ENCODE results near the gene KMT2B.

DNA sequence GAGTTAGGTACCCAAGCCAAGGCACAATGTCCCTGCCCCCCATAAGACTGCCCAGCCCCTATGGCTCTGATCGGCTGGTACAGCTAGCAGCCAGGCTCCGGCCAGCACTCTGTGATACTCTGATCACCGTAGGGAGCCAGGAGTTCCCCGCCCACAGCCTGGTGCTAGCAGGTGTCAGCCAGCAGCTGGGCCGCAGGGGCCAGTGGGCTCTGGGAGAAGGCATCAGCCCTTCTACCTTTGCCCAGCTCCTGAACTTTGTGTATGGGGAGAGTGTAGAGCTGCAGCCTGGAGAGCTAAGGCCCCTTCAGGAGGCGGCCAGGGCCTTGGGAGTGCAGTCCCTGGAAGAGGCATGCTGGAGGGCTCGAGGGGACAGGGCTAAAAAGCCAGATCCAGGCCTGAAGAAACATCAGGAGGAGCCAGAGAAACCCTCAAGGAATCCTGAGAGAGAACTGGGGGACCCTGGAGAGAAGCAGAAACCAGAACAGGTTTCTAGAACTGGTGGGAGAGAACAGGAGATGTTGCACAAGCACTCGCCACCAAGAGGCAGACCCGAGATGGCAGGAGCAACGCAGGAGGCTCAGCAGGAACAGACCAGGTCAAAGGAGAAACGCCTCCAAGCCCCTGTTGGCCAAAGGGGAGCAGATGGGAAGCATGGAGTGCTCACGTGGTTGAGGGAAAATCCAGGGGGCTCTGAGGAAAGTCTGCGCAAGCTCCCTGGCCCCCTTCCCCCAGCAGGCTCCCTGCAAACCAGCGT lies 3.0 kb upstream of the KMT2B start:
- TF ChIP-seq POLR2AphosphoS5 (IDR thresholded peaks at IDR 0.05; ENCODE audit: low read depth, low read length), result peak; percentile 12; the same call in 1 of the 2 replicates
- no peak for TF ChIP-seq TAF1 (IDR thresholded peaks at IDR 0.05; ENCODE audit: low read depth, low read length)
- no peak for TF ChIP-seq POLR2A (IDR thresholded peaks at IDR 0.05; ENCODE audit: low read depth, low read length)
- TF ChIP-seq SPI1 (IDR thresholded peaks at IDR 0.05; ENCODE audit: low read depth, low read length), result no peak
- no peak for TF ChIP-seq POU2F2 (IDR thresholded peaks at IDR 0.05; ENCODE audit: low read depth, low read length)

All from GM12891 (cell line).